Testis (tissue), 2 donors: Measurements from ENCODE around the gene KRTAP5-5.

Source experiments
- POLR2A ChIP-seq: fragments of 450-650 bp; IDR thresholded peaks from one replicate; pipeline ENCODE4 v1.6.1; 2017; ENCODE audit warnings: antibody characterized with exemption, mild to moderate bottlenecking, moderate library complexity
- TF ChIP-seq, protein P1 (sequence below), 3 experiments: fragments of 450-650 bp in 2 of 3; fragments of 200-600 bp in 1 of 3; sonication (generic) in 1 of 3; IDR thresholded peaks; one replicate each; pipeline ENCODE4 v1.5.1; 2016 to 2019; ENCODE audit warnings: antibody characterized with exemption in 3 of 3, mild to moderate bottlenecking in 2 of 3, moderate library complexity in 1 of 3

- TF ChIP-seq, protein P1, sequence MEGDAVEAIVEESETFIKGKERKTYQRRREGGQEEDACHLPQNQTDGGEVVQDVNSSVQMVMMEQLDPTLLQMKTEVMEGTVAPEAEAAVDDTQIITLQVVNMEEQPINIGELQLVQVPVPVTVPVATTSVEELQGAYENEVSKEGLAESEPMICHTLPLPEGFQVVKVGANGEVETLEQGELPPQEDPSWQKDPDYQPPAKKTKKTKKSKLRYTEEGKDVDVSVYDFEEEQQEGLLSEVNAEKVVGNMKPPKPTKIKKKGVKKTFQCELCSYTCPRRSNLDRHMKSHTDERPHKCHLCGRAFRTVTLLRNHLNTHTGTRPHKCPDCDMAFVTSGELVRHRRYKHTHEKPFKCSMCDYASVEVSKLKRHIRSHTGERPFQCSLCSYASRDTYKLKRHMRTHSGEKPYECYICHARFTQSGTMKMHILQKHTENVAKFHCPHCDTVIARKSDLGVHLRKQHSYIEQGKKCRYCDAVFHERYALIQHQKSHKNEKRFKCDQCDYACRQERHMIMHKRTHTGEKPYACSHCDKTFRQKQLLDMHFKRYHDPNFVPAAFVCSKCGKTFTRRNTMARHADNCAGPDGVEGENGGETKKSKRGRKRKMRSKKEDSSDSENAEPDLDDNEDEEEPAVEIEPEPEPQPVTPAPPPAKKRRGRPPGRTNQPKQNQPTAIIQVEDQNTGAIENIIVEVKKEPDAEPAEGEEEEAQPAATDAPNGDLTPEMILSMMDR (IDR thresholded peaks at IDR 0.05) = peak; percentile 10 to 68 (median 48)
- no peak for TF ChIP-seq POLR2A
These were observed 10.7 kb downstream of the KRTAP5-5 start for GRCh38 chr11:1640076-1640946.
